Progenitor cell of endocrine pancreas (in vitro differentiated cells): ENCODE measurements around the gene NUMA1. TPM values are rescaled to one million over a fixed set of nuclear protein-coding genes. Genes with fewer than 3 reads are reported as not detected.

Experiments
- DNase-seq: peaks from one replicate; pipeline ENCODE4 v3.0.0; 2021; ENCODE audit warnings: low spot score; ENCODE audit not compliant: unreplicated experiment
- H3K27ac Mint-ChIP-seq: 2 replicates; pipeline ENCODE4 v1.8.0; 2021; ENCODE audit warnings: mild to moderate bottlenecking, moderate library complexity, mixed read lengths
- H3K27me3 Mint-ChIP-seq: 2 replicates; pipeline ENCODE4 v1.8.0; 2021; ENCODE audit warnings: mixed read lengths
- H3K36me3 Mint-ChIP-seq: 2 replicates; pipeline ENCODE4 v1.8.0; 2022; ENCODE audit warnings: mixed read lengths; ENCODE audit not compliant: insufficient read depth
- H3K4me1 Mint-ChIP-seq: 2 replicates; pipeline ENCODE4 v1.8.0; 2021; ENCODE audit warnings: low read depth, mixed read lengths
- H3K4me3 Mint-ChIP-seq: 2 replicates; pipeline ENCODE4 v1.8.0; 2021; ENCODE audit warnings: low read depth, mild to moderate bottlenecking, moderate library complexity, mixed read lengths
- H3K9me3 Mint-ChIP-seq: 2 replicates; pipeline ENCODE4 v1.8.0; 2021; ENCODE audit warnings: low read depth, mixed read lengths
- CTCF ChIP-seq: fragments of 200-600 bp; sonication (generic); IDR thresholded peaks from one replicate; pipeline ENCODE4 v1.5.0; 2021; ENCODE audit warnings: antibody characterized with exemption, mild to moderate bottlenecking; ENCODE audit not compliant: unreplicated experiment
- total RNA-seq: library from RNA; stranded (reverse); gene quantifications from 2 replicates; pipeline ENCODE4 v1.2.1, GENCODE V29; 2021

Gene NUMA1
- total RNA-seq, 1 donor from 2014 or later: 255 TPM

- DNase-seq: no peak
- Mint-ChIP-seq H3K4me1 (no peaks in the 10 kb centered on the region), H3K36me3 (peaks cover 10% of the 10 kb centered on the region), H3K27ac (peak overlapping the region; percentile 70), H3K9me3 (no peaks in the 10 kb centered on the region), H3K27me3 (no peaks in the 10 kb centered on the region), H3K4me3 (no peak overlapping the region)
- TF ChIP-seq CTCF: no peak
These were observed 83.4 kb downstream of the NUMA1 start for GRCh38 chr11:71996946-71997345.

GRCh38 chr11:71996517-71996916, 83.8 kb downstream of the NUMA1 start:
- Mint-ChIP-seq H3K4me1 (no peaks in the 10 kb centered on the region), H3K27me3 (no peaks in the 10 kb centered on the region), H3K4me3 (no peak overlapping the region), H3K27ac (no peak overlapping the region), H3K36me3 (peaks cover 10% of the 10 kb centered on the region), H3K9me3 (no peaks in the 10 kb centered on the region)
- no peak for DNase-seq
- no peak for TF ChIP-seq CTCF

GRCh38 chr11:71995726-71996291, 84.5 kb downstream of the NUMA1 start:
- TF ChIP-seq CTCF: no peak
- Mint-ChIP-seq H3K4me3 (no peak overlapping the region), H3K9me3 (no peaks in the 10 kb centered on the region), H3K36me3 (peaks cover 10% of the 10 kb centered on the region), H3K27ac (no peak overlapping the region), H3K4me1 (no peaks in the 10 kb centered on the region), H3K27me3 (no peaks in the 10 kb centered on the region)
- no peak for DNase-seq

- peaks cover 11% of the 10 kb centered on the region for H3K36me3 Mint-ChIP-seq
- peak overlapping the region; percentile 1 for H3K27ac Mint-ChIP-seq
These were observed 85.6 kb downstream of the NUMA1 start for GRCh38 chr11:71994786-71995185.

GRCh38 chr11:71992136-71992730, 88.1 kb downstream of the NUMA1 start:
- no peaks in the 10 kb centered on the region for H3K27me3 Mint-ChIP-seq
- TF ChIP-seq CTCF: no peak
- H3K4me1 Mint-ChIP-seq: no peaks in the 10 kb centered on the region
- no peak for DNase-seq
- H3K36me3 Mint-ChIP-seq: peaks cover 11% of the 10 kb centered on the region
- no peak overlapping the region for H3K4me3 Mint-ChIP-seq
- no peaks in the 10 kb centered on the region for H3K9me3 Mint-ChIP-seq
- H3K27ac Mint-ChIP-seq: no peak overlapping the region

More at GRCh38 chr11:71994786-71995185, 85.6 kb downstream of the NUMA1 start:
- DNase-seq: no peak
- Mint-ChIP-seq H3K27me3 (no peaks in the 10 kb centered on the region), H3K4me3 (no peak overlapping the region), H3K9me3 (no peaks in the 10 kb centered on the region), H3K4me1 (no peaks in the 10 kb centered on the region)
- TF ChIP-seq CTCF: no peak
